A549 treated with CORT108297 at 1 μM for 4 hours (cell line): Measurements from ENCODE around the gene NHS. TPM values are rescaled to one million over a fixed set of nuclear protein-coding genes. Genes with fewer than 3 reads are reported as not detected.

ENCODE experiments used
- total RNA-seq: library from RNA; stranded (reverse); fragments of 200-300 nt; extraction: Qiagen RNA extraction; gene quantifications from 5 replicates; pipeline ENCODE4 v1.2.3, GENCODE V29; 2022

Gene NHS
- 3.4 to 5.6 TPM (median 4.5 TPM) in 5 replicates for total RNA-seq

DNA sequence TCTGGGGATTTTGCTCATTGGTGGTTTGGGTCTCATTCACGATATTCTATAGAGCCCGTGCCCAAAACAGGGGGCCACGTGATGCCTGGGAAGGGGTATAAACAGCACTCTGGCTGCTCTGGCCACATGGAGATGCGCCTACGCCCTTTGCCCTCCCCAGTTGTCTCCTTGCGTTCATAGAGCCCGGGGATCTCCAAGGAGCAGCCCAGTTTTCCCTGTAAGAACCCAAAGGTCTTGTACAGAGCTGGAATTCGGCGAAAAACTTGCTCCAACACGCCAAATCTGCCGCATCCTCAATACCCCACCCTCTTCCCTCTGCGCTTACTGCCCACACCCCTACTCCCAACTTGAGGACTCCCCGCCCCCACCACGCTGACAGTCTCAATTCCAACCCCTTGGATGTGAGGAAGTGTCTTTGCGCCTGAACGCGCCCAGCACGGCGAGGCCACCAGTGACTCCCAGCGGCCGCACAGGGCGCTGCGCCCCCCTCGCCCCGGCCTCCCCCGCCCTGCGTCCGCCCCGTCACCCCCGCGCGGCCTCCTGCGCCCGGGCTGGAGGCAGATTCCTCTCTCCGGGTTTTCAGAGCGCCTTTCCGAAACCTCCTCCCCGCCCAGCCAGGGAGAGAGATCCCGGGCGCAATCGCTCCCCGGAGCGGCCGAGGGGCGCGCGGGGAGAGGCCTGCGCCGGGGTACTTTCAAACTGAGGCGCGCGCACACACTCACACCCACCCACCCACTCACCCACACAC lies at the start of gene NHS:
TSS of gene NHS (plus strand) at position 582 of the 748 bp plus-strand sequence. CDS start 558 bp downstream, outside the sequence.

DNA sequence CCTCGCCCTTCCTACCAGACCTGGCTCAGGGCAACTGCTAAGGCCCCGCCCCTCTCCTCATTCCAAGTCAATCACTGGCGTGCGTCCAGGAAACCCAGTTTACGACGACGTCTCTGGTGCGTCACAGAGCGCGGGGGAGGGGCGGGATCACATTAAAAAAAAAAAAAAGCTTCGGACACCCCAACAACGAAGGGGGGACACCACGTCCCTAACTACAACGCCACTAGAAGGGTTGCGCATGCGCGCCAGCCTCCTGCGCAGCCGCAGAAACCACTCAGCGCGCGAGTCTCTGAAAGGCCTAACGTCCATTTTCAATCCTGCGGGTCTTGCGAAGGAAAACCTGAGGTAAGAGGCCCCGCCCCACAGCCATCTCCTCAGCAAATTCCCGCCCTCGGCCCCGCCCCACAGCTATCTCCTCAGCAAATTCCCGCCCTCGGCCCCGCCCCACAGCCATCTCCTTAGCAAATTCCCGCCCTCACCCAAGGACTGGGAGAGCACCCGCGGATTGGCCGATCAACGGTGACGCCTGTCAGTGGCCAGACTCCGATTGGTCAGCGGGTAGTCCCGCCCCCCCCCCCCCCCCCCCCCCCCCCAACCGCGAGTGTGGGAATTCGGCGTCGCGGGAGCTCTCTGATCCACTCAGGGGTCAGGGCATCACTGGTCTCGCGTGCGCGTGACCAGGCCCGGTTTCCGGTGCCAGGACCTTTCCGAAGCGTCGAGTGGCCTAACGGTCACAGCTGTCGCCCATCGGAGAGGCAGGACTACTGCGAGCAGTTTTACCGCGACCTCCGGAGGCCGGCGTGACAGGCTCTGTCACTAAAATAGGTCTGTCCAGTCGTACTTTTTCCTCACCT lies 362.1 kb downstream of the NHS start, which contains the start of gene SCML1:
TSS of gene SCML1 (plus strand) at position 638 of the 854 bp plus-strand sequence. CDS start 6,694 bp downstream, outside the sequence.

